HCT116 (cell line): ENCODE results near the gene CCDC83.

ENCODE experiments used
- EZH2phosphoT487 ChIP-seq: fragments of 200-600 bp; IDR thresholded peaks from 2 replicates; pipeline ENCODE4 v1.6.1; 2018; ENCODE audit warnings: antibody characterized with exemption, borderline replicate concordance
- POLR2A ChIP-seq: IDR thresholded peaks from 2 replicates; pipeline ENCODE4 v1.7.0; 2011; ENCODE audit warnings: borderline replicate concordance; ENCODE audit not compliant: insufficient read depth, insufficient read length; ENCODE audit errors: extremely low read depth
- POLR2AphosphoS5 ChIP-seq: IDR thresholded peaks from 2 replicates; pipeline ENCODE4 v1.6.1; 2011; ENCODE audit warnings: mild to moderate bottlenecking, low read depth, low read length, moderate library complexity
- SIN3A ChIP-seq: IDR thresholded peaks from 2 replicates; pipeline ENCODE4 v1.6.1; 2012; ENCODE audit warnings: low read depth
- TF ChIP-seq, protein P1 (sequence below), 3 experiments: fragments of 200-600 bp in 1 of 3; sonication (generic) in 1 of 3; IDR thresholded peaks in 2 of 3; conservative IDR thresholded peaks in 1 of 3; 2 replicates each; pipeline ENCODE4 v1.5.1; 2012 to 2017; ENCODE audit warnings: low read depth in 2 of 3, low read length in 2 of 3, antibody characterized with exemption in 1 of 3, borderline replicate concordance in 1 of 3, control low read depth in 1 of 3, mild to moderate bottlenecking in 1 of 3, mixed read lengths in 1 of 3, mixed run types in 1 of 3, moderate library complexity in 1 of 3; ENCODE audit not compliant: insufficient read depth in 1 of 3

DNA sequence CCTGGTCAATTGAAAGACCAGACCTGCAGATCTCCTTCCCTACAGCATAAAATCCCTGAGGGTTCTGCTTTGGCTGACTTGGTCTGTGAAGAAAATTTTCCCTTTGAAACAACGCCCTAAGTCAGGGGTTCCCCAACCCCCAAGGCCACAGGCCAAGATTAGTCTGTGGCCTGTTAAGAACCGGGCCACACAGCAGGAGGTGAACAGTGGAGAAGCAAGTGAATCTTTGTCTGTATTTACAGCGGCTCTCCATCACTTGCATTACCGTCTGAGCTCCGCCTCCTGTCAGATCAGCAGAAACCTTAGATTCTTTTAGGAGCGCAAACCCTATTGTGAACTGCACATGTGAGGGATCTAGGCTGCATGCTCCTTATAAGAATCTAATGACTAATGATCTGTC, 38.2 kb downstream of the CCDC83 start:
- TF ChIP-seq, protein P1, sequence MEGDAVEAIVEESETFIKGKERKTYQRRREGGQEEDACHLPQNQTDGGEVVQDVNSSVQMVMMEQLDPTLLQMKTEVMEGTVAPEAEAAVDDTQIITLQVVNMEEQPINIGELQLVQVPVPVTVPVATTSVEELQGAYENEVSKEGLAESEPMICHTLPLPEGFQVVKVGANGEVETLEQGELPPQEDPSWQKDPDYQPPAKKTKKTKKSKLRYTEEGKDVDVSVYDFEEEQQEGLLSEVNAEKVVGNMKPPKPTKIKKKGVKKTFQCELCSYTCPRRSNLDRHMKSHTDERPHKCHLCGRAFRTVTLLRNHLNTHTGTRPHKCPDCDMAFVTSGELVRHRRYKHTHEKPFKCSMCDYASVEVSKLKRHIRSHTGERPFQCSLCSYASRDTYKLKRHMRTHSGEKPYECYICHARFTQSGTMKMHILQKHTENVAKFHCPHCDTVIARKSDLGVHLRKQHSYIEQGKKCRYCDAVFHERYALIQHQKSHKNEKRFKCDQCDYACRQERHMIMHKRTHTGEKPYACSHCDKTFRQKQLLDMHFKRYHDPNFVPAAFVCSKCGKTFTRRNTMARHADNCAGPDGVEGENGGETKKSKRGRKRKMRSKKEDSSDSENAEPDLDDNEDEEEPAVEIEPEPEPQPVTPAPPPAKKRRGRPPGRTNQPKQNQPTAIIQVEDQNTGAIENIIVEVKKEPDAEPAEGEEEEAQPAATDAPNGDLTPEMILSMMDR (IDR thresholded peaks at IDR 0.05 in 2 of 3, conservative IDR thresholded peaks at IDR 0.05 in 1 of 3; ENCODE audit: borderline replicate concordance in 1 of 3, insufficient read depth in 1 of 3, low read depth in 2 of 3, low read length in 2 of 3) = no peak
- TF ChIP-seq POLR2AphosphoS5 = no peak
- no peak for TF ChIP-seq SIN3A
- TF ChIP-seq POLR2A = no peak
- TF ChIP-seq EZH2phosphoT487 = no peak
